Astrocyte of the spinal cord (primary cell): ENCODE results near the gene OPHN1.

Experiments used
- DNase-seq: peaks from one replicate; pipeline ENCODE4 v3.0.0; 2011; ENCODE audit warnings: low read depth, low spot score
- H3K4me3 ChIP-seq: 2 replicates; pipeline ENCODE4 v1.5.1; 2011; ENCODE audit warnings: low read depth, mild to moderate bottlenecking, low read length, moderate library complexity
- CTCF ChIP-seq: IDR thresholded peaks from 2 replicates; pipeline ENCODE4 v1.5.1; 2012; ENCODE audit warnings: low read depth, mild to moderate bottlenecking, low read length, inconsistent platforms
- in situ Hi-C: cut with HindIII; loops from 2 replicates; pipeline ENCODE4 v1.10.0; 2017; ENCODE audit warnings: low sequenced_read_pairs

Gene OPHN1

DNA sequence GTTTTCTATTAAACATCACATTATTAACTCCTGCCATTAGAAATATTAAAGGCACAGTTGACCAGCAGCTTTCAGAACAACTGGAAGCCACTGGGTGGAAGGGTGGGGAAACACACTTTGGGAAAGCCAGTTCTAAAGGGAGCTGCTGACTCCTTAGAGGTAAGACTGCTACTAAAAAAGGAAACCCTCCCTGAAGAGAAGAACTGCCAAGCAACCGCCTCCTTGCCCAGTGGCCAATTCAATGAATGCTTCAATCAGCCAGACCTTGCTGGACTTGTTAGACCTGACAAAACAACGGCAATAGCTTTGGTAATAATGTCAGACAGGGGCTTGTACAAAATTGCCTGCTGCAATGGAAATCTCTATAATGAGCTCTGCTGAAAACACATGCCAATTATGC lies 15.6 kb downstream of the OPHN1 start:
- TF ChIP-seq CTCF, result no peak
- no peak for DNase-seq

DNA sequence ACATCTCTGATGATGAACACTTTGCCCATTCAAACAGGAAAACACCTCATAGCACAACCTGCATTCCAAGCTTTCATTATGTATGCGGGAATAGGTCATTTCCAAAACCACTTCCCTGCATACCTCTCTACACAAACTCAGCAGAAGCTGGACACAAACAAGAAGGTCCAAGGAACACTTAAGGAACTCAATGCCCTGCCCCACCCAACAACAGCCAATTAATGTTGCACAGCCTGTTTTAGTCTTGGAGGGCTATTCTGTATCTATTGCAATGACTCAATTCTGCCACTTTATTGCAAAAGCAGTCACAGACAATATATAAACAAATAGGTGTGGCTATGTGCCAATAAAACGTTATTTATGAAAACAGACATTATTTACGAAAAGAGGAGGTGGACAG lies 16.7 kb downstream of the OPHN1 start:
- peak; percentile 29 for DNase-seq
- no peak for TF ChIP-seq CTCF
- H3K4me3 ChIP-seq, result no peak overlapping the region
- in situ Hi-C loops, result no loop called here

More for the DNA sequence above, 15.6 kb downstream of the OPHN1 start:
- in situ Hi-C loops, result no loop called here
- H3K4me3 ChIP-seq, result no peak overlapping the region

DNA sequence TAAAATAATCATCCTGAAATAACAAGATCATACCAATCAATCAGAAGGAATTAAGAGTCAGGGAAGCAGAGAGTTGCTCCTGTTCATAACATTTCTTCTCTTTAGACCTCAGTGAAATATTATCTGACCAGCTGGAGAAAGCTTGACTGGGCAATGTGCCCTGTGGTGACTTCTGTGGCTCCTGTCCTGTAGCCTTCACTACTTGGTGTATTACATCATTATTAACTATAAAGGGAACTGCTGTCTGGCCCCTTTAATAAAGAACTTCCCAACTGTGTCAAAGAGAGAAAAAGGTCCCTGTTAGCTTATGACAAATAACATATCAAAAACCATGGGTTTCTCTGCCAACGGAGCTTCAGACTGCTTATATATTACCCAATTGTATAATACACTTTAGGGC lies 18.0 kb downstream of the OPHN1 start:
- no peak for TF ChIP-seq CTCF
- in situ Hi-C loops, result no loop called here
- H3K4me3 ChIP-seq, result no peak overlapping the region
- peak; percentile 80 for DNase-seq

- no peak overlapping the region for H3K4me3 ChIP-seq
- in situ Hi-C loops, result no loop called here
- DNase-seq, result no peak
- no peak for TF ChIP-seq CTCF
Measured at GRCh38 chrX:68413254-68413653, 20.0 kb downstream of the OPHN1 start.

DNA sequence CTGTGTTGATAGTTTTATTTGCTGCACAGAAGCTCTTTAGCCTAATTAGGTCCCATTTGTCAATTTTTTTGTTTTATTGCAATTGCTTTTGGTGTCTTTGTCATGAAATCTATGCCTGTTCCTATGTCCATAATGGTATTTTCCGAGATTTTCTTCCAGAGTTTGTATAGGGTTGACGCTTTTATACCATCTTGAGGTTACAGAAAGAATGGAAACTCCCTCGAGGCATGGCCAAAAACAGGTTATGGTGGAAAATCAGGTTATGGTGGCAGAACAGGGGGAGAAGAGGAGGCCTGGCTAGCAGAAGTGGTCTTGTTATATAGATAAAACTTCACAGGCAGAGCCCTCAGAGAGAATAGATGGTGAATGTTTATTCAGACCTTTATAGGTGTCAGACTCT lies 21.6 kb downstream of the OPHN1 start:
- no peak for TF ChIP-seq CTCF
- in situ Hi-C loops, result no loop called here
- H3K4me3 ChIP-seq, result no peak overlapping the region
- no peak for DNase-seq

GRCh38 chrX:68409194-68409593 lies 24.1 kb downstream of the OPHN1 start:
- TF ChIP-seq CTCF, result no peak
- in situ Hi-C loops, result no loop called here
- no peak for DNase-seq
- no peak overlapping the region for H3K4me3 ChIP-seq

GRCh38 chrX:68403522-68403921 lies 29.8 kb downstream of the OPHN1 start:
- in situ Hi-C loops, result no loop called here
- no peak overlapping the region for H3K4me3 ChIP-seq
- DNase-seq, result no peak
- TF ChIP-seq CTCF, result no peak
